HG02759 (cell line): Measurements from ENCODE around the gene ANP32B.
"Not testable (repeated sequence)": the region's sequence is repeated elsewhere in the genome, so short reads cannot be mapped to it uniquely, and the experiment has no call there.

Experiments
- ATAC-seq: cut with Tn5 transposase; IDR thresholded peaks from one replicate; pipeline ENCODE4 v1.9.1; 2021; ENCODE audit warnings: mild to moderate bottlenecking, moderate library complexity; ENCODE audit not compliant: unreplicated experiment

Gene ANP32B

DNA sequence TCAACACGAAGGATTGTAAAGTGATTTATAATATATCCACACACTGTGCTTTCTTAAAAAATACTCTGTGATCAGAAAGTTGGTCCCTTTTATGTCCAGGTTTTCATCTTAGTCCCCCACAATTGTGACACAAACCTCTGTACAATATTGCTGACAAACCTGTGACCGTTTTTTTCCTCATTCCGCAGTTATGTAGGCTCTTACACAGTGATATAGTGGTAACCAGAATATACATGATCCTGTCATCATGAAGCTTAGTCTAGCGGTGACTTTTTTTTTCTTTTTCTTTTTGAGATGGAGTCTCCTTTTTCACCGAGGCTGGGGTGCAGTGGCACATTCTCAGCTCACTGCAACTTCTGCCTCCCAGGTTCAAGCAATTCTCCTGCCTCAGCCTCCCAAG is 8.7 kb downstream of the ANP32B start:
- no peak for ATAC-seq

- ATAC-seq = no peak
These were observed 9.1 kb downstream of the ANP32B start for GRCh38 chr9:97992219-97992618.

- ATAC-seq = no peak
These were observed 9.9 kb downstream of the ANP32B start for GRCh38 chr9:97993000-97993399.

- no peak for ATAC-seq
These were observed 11.6 kb downstream of the ANP32B start for GRCh38 chr9:97994703-97995102.

GRCh38 chr9:97996676-97997075 is 13.5 kb downstream of the ANP32B start:
- ATAC-seq = not testable (repeated sequence)

GRCh38 chr9:97997330-97998276 is 14.5 kb downstream of the ANP32B start:
- no peak for ATAC-seq

DNA sequence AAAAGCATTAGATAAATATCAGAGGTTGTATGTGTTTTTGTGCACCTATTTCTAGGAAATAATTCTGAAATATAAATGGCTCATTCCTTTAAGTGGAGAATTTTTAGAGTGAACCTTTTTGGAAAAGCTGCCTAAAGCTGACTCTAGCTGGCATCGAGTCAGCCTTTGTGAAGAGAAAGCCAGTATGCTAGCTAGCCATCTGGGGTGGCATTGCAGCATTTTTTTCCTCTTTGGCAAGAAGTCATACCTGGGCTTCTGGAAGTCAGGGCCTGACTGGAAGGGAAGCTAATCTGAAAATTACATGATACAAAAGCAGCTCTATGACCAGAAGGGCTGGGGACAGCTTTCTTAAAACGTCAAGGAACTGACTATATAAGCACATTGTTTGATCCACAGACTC is 19.7 kb downstream of the ANP32B start:
- ATAC-seq = no peak

- ATAC-seq = no peak
These were observed 23.1 kb downstream of the ANP32B start for GRCh38 chr9:98006127-98006796.

GRCh38 chr9:98007251-98007928 is 24.2 kb downstream of the ANP32B start:
- no peak for ATAC-seq

DNA sequence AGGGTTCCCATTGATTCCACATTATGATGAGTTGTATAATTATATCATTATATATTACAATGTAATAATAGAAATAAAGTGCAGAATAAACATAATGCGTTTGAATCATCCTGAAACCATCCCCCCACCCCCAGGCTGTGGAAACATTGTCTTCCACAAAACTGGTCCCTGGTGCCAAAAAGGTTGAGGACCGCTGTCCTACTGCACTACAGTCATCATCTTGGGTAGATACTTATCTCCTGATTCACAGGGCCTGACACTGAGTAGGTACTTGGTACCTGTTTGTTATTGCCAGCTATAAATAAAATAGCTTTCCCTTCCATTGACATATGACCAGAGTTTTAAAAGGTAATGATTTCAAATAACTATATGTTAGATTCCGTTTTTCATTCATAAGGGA is 25.6 kb downstream of the ANP32B start:
- ATAC-seq = no peak

DNA sequence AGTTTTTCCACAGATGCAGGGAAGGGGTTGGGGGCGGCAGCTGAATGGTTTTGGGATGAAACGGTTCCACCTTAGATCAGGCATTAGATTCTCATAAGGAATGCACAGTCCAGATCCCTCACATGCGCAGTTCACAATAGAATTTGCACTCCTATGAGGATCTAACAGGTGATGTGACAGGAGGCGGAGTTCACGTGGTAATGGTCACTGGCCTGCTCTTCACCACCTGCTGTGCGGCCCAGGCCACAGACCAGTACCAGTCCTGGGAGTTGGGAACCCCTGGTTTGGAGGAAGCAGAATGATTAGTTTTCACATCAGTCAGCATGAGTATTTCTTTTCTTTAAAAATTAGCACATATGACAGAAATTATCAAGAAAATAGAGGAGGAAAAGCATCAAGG is 26.3 kb downstream of the ANP32B start:
- no peak for ATAC-seq

- ATAC-seq = no peak
These were observed 26.8 kb downstream of the ANP32B start for GRCh38 chr9:98009936-98010335.

DNA sequence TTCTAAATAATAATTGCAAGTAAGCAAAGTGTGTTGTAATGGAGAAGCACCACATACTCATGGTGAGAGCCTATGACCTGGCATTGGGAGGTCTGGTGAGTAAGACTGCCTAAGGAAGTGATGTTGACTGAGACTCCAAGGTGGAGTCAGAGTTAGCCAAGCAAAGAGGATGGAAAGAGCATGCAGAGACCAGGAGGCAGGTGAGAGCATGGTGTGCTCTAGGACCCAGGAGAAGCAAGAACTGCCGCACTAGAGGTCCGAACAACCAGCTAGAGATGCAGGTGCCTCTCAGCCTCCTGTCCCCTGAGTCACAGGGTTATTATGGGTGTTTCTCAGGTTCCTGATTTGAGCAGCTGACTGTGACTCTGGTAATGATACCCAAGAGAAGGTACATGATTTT is 27.3 kb downstream of the ANP32B start:
- ATAC-seq = peak; percentile 86

- no peak for ATAC-seq
These were observed 28.0 kb downstream of the ANP32B start for GRCh38 chr9:98011122-98011521.

- ATAC-seq = no peak
These were observed 33.1 kb downstream of the ANP32B start for GRCh38 chr9:98016137-98016680.

GRCh38 chr9:98017306-98017705 is 34.2 kb downstream of the ANP32B start:
- no peak for ATAC-seq

DNA sequence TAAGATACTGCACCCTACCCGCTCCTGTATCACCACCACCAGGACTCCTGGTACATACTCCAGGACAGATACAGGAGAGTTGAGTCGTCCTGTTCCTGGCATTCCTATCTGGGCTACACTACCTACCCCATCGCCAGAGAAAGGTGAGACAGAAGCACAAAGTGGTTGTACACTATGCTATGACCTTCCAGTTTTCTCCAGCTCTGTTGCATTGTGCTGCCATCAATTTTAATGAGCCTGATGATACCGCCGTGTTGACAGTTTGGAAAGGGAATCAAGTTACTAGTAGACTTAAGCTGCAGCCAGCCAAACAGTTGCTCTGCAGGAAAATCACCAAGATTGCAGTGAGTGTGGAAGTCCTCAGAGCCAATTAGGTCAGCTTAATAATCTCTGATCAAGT is 35.2 kb downstream of the ANP32B start:
- no peak for ATAC-seq

GRCh38 chr9:98019098-98019497 is 36.0 kb downstream of the ANP32B start:
- no peak for ATAC-seq

DNA sequence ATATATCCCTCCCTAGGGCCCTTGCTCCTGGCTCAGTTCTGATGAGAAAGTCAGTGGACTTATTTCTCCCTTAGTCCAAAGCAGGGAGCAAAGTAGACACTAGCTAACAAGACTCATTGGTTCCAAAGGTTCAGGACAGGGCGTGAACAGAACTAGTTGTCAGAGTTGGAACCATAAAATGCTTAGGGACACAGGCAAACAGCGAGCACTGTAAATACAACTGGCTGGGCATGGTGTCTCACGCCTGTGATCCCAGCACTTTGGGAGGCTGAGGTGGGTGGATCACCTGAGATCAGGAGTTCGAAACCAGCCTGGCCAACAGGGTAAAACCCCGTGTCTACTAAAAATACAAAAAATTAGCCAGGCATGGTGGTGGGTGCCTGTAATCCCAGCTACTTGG is 36.7 kb downstream of the ANP32B start:
- ATAC-seq = not testable (repeated sequence)

GRCh38 chr9:98020476-98021145 is 37.5 kb downstream of the ANP32B start:
- no peak for ATAC-seq
